Measurements from ENCODE around the gene HIGD2B. TPM values are rescaled to one million over a fixed set of nuclear protein-coding genes. Genes with fewer than 3 reads are reported as not detected.

HIGD2B gene
- total RNA-seq, 1 donor from 2014 or later: not detected

GRCh38 chr15:72706266-72706665, 20.3 kb upstream of the HIGD2B start:
- TF ChIP-seq, protein P1, sequence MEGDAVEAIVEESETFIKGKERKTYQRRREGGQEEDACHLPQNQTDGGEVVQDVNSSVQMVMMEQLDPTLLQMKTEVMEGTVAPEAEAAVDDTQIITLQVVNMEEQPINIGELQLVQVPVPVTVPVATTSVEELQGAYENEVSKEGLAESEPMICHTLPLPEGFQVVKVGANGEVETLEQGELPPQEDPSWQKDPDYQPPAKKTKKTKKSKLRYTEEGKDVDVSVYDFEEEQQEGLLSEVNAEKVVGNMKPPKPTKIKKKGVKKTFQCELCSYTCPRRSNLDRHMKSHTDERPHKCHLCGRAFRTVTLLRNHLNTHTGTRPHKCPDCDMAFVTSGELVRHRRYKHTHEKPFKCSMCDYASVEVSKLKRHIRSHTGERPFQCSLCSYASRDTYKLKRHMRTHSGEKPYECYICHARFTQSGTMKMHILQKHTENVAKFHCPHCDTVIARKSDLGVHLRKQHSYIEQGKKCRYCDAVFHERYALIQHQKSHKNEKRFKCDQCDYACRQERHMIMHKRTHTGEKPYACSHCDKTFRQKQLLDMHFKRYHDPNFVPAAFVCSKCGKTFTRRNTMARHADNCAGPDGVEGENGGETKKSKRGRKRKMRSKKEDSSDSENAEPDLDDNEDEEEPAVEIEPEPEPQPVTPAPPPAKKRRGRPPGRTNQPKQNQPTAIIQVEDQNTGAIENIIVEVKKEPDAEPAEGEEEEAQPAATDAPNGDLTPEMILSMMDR (IDR thresholded peaks at IDR 0.05): no peak
- DNase-seq (ENCODE audit: low spot score in 2 of 2): no peak

DNA sequence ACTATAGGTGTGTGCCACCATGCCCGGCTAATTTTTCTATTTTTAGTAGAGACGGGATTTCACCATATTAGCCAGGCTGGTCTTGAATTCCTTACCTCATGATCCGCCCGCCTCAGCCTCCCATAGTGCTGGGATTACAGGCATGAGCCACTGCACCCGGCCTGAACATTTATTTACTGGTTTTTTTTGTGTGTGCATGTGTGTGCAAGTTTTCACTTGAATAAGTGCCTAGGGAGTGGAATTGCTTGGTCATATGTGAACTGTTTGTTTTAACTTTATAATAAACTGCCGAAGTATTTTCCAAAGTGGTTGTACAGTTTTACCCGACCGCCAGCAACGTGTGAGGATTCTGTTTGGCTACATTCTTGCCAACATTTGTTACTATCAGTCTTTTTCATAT, 14.1 kb upstream of the HIGD2B start:
- H3K27me3 ChIP-seq: no peaks in the 10 kb centered on the region
- H3K4me3 ChIP-seq: no peak overlapping the region
- no peaks in the 10 kb centered on the region for H3K9me3 ChIP-seq
- H3K27ac ChIP-seq: no peak overlapping the region
- H3K4me1 ChIP-seq: no peaks in the 10 kb centered on the region
- H3K36me3 ChIP-seq: no peaks in the 10 kb centered on the region
- intact Hi-C loops (cut with DNase I): no loop called here
- DNase-seq (ENCODE audit: low spot score in 2 of 2): no peak
- TF ChIP-seq, protein P1 (IDR thresholded peaks at IDR 0.05): no peak

More at GRCh38 chr15:72706266-72706665, 20.3 kb upstream of the HIGD2B start:
- H3K9me3 ChIP-seq: no peaks in the 10 kb centered on the region
- no peak overlapping the region for H3K27ac ChIP-seq
- no peaks in the 10 kb centered on the region for H3K36me3 ChIP-seq
- H3K4me1 ChIP-seq: no peaks in the 10 kb centered on the region
- H3K4me3 ChIP-seq: no peak overlapping the region
- no peaks in the 10 kb centered on the region for H3K27me3 ChIP-seq
- intact Hi-C loops (cut with DNase I): no loop called here

DNA sequence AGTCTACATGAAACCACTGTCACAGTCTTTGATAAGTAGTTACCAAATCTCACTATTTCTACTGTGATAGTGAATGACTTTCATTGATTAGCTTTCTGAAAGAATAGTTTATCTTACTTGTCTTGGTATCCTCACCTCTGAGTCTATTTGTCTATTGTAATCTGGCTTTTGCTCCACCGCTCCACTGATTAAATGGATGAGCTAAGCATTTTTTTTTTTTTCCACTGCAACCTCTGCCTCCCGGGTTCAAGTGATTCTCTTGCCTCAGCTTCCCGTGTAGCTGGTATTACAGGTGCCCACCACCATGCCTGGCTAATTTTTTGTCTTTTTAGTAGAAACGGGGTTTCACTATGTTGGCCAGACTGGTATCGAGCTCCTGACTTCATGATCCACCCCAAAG, 13.0 kb upstream of the HIGD2B start:
- TF ChIP-seq, protein P1 (IDR thresholded peaks at IDR 0.05): no peak
- Histone ChIP-seq H3K36me3 (no peaks in the 10 kb centered on the region), H3K27ac (no peak overlapping the region), H3K9me3 (no peaks in the 10 kb centered on the region), H3K4me3 (no peak overlapping the region), H3K27me3 (no peaks in the 10 kb centered on the region), H3K4me1 (no peaks in the 10 kb centered on the region)
- DNase-seq (ENCODE audit: low spot score in 2 of 2): no peak
- intact Hi-C loops (cut with DNase I): no loop called here

- H3K36me3 ChIP-seq: no peaks in the 10 kb centered on the region
- H3K27me3 ChIP-seq: no peaks in the 10 kb centered on the region
- no peaks in the 10 kb centered on the region for H3K9me3 ChIP-seq
- no peak for DNase-seq (ENCODE audit: low spot score in 2 of 2)
- H3K4me1 ChIP-seq: peaks cover 0 to 3% of the 10 kb centered on the region in 2 donors
- no peak overlapping the region for H3K27ac ChIP-seq
- no peak overlapping the region for H3K4me3 ChIP-seq
- TF ChIP-seq, protein P1 (IDR thresholded peaks at IDR 0.05): no peak
- intact Hi-C loops (cut with DNase I): no loop called here
Observed at GRCh38 chr15:72690938-72691337, 5.0 kb upstream of the HIGD2B start.

DNA sequence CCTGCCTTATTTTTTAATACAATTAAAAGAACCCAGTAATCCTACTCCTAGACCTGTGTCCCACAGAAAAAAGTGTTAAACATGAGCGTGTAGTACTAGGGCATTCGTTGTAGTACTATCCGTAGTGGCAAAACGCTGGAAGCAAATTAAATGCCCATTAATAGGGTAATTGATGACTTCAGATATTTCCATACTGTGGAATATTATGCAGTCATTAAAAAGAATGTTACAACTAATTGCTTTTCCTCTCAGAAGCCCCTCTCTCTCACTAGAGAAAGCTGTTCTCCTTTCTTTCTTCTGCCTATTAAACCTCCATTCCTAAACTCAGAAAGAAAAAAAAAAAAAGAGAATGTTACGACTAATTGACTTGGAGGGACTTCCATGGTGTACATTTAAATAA, 2.7 kb upstream of the HIGD2B start:
- no peak for DNase-seq (ENCODE audit: low spot score in 2 of 2)
- H3K27me3 ChIP-seq: no peaks in the 10 kb centered on the region
- TF ChIP-seq, protein P1 (IDR thresholded peaks at IDR 0.05): no peak

More for the DNA sequence above, 2.7 kb upstream of the HIGD2B start:
- Histone ChIP-seq H3K9me3 (no peaks in the 10 kb centered on the region), H3K4me1 (peaks cover 0 to 8% of the 10 kb centered on the region in 2 donors), H3K36me3 (no peaks in the 10 kb centered on the region), H3K27ac (no peak overlapping the region), H3K4me3 (no peak overlapping the region)
- intact Hi-C loops (cut with DNase I): loop anchor here (5.0 kb wide), 1 partner anchor 216 kb away; the partner anchor contains the start of gene ARIH1
